ENCODE measurements around the gene IL15RA. TPM values are rescaled to one million over a fixed set of nuclear protein-coding genes. Genes with fewer than 3 reads are reported as not detected.

Gene IL15RA
- total RNA-seq, 1 experiment from 2014 or later = 4.4 TPM

- no TSS peak for BruUV-seq (replicated peaks)
- H3K4me2 ChIP-seq (ENCODE audit: low read length) = no peak overlapping the region
- H3K9me2 ChIP-seq (replicated peaks; ENCODE audit: low read length) = no peaks in the 10 kb centered on the region
- H3F3A ChIP-seq (ENCODE audit: low read length, unreplicated experiment) = no peaks in the 10 kb centered on the region
- ChIA-PET POLR2A (ENCODE audit: unreplicated experiment) (no interaction called here), CTCF (no interaction called here)
- H3K27ac ChIP-seq (ENCODE audit: low read length) = no peak overlapping the region
- DNase-seq (no peak), ATAC-seq (no peak)
- H2AFZ ChIP-seq (ENCODE audit: low read length) = no peak overlapping the region
- H3K79me2 ChIP-seq (ENCODE audit: low read length) = no peaks in the 10 kb centered on the region
- H3K4me3 ChIP-seq (ENCODE audit: low read length) = no peak overlapping the region
- no peaks in the 10 kb centered on the region for H3K36me3 ChIP-seq (ENCODE audit: low read depth, low read length)
- H3K9me3 ChIP-seq (ENCODE audit: low read length) = no peaks in the 10 kb centered on the region
- TF ChIP-seq, protein P1, sequence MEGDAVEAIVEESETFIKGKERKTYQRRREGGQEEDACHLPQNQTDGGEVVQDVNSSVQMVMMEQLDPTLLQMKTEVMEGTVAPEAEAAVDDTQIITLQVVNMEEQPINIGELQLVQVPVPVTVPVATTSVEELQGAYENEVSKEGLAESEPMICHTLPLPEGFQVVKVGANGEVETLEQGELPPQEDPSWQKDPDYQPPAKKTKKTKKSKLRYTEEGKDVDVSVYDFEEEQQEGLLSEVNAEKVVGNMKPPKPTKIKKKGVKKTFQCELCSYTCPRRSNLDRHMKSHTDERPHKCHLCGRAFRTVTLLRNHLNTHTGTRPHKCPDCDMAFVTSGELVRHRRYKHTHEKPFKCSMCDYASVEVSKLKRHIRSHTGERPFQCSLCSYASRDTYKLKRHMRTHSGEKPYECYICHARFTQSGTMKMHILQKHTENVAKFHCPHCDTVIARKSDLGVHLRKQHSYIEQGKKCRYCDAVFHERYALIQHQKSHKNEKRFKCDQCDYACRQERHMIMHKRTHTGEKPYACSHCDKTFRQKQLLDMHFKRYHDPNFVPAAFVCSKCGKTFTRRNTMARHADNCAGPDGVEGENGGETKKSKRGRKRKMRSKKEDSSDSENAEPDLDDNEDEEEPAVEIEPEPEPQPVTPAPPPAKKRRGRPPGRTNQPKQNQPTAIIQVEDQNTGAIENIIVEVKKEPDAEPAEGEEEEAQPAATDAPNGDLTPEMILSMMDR (conservative IDR thresholded peaks at IDR 0.05; ENCODE audit: low read depth, low read length) = no peak
- TF ChIP-seq EZH2 (IDR thresholded peaks at IDR 0.05; ENCODE audit: low read length, unreplicated experiment) (no peak), EZH2phosphoT487 (IDR thresholded peaks at IDR 0.05; ENCODE audit: borderline replicate concordance, low read length) (no peak)
- no peaks in the 10 kb centered on the region for H3K27me3 ChIP-seq (ENCODE audit: low read length)
- H4K20me1 ChIP-seq (ENCODE audit: low read length) = no peaks in the 10 kb centered on the region
- H3K9ac ChIP-seq (ENCODE audit: low read length) = no peak overlapping the region
- no peaks in the 10 kb centered on the region for H3K4me1 ChIP-seq (ENCODE audit: insufficient read depth, low read length)
- intact Hi-C loops (cut with micrococcal nuclease) = no loop called here
Observed at GRCh38 chr10:5992398-5992797, 15.1 kb upstream of the IL15RA start.

DNA sequence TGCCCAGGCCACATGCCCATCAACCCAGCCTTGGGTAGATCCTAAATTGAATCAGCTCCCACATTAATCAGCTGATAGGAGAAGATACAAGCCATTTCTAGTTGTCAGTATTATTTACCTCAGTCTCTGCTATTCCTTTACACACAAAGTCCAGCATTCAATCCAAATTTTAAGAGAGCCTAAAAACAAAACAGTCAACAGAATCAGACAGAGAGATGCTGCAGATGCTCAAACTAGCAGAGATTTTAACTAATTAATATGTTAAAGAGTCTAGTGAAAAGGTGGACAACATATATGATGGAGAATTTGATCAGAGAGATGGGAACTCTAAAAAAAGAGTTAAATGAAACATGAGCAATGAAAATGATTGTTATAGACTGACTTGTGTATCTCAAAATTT lies 14.4 kb upstream of the IL15RA start:
- Histone ChIP-seq H3F3A (ENCODE audit: low read length, unreplicated experiment) (no peaks in the 10 kb centered on the region), H3K9ac (ENCODE audit: low read length) (no peak overlapping the region), H2AFZ (ENCODE audit: low read length) (no peak overlapping the region), H3K27ac (ENCODE audit: low read length) (no peak overlapping the region), H3K4me1 (ENCODE audit: insufficient read depth, low read length) (no peaks in the 10 kb centered on the region), H3K4me3 (ENCODE audit: low read length) (no peak overlapping the region), H3K4me2 (ENCODE audit: low read length) (no peak overlapping the region), H3K27me3 (ENCODE audit: low read length) (no peaks in the 10 kb centered on the region), H3K9me3 (ENCODE audit: low read length) (no peaks in the 10 kb centered on the region), H3K36me3 (ENCODE audit: low read depth, low read length) (no peaks in the 10 kb centered on the region), H3K9me2 (replicated peaks; ENCODE audit: low read length) (no peaks in the 10 kb centered on the region), H4K20me1 (ENCODE audit: low read length) (no peaks in the 10 kb centered on the region), H3K79me2 (ENCODE audit: low read length) (no peaks in the 10 kb centered on the region)
- intact Hi-C loops (cut with micrococcal nuclease) = no loop called here
- ATAC-seq (no peak), DNase-seq (no peak)
- TF ChIP-seq EZH2phosphoT487 (IDR thresholded peaks at IDR 0.05; ENCODE audit: borderline replicate concordance, low read length) = no peak
- TF ChIP-seq EZH2 (IDR thresholded peaks at IDR 0.05; ENCODE audit: low read length, unreplicated experiment) = no peak
- TF ChIP-seq, protein P1 (conservative IDR thresholded peaks at IDR 0.05; ENCODE audit: low read depth, low read length) = no peak
- ChIA-PET POLR2A (ENCODE audit: unreplicated experiment) (no interaction called here), CTCF (no interaction called here)
- BruUV-seq (replicated peaks) = no TSS peak

DNA sequence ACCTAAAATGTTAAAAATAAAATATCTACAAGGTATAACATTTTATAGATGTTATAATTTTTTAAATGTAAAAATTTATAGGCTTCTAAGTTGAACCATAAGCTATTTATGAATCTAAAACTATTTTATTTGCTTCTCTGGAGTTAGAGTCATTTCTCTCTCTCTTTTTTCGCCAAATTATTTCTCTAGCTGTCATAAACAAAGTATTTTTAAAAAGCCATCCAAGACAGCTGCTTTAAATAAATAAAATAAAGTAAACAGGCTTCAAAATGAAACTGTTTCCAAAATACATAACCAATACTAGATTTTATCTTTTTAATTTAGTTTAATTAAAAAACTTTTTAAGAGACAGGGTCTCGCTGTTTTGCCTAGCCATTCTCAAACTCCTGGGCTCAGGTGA lies 12.4 kb upstream of the IL15RA start:
- no peak for TF ChIP-seq EZH2phosphoT487 (IDR thresholded peaks at IDR 0.05; ENCODE audit: borderline replicate concordance, low read length)
- TF ChIP-seq, protein P1 (conservative IDR thresholded peaks at IDR 0.05; ENCODE audit: low read depth, low read length) = no peak
- no peak for TF ChIP-seq EZH2 (IDR thresholded peaks at IDR 0.05; ENCODE audit: low read length, unreplicated experiment)
- CTCF ChIA-PET = no interaction called here
- Histone ChIP-seq H3F3A (ENCODE audit: low read length, unreplicated experiment) (no peaks in the 10 kb centered on the region), H3K9me2 (replicated peaks; ENCODE audit: low read length) (no peaks in the 10 kb centered on the region), H3K4me3 (ENCODE audit: low read length) (no peak overlapping the region), H3K9me3 (ENCODE audit: low read length) (no peaks in the 10 kb centered on the region), H3K79me2 (ENCODE audit: low read length) (no peaks in the 10 kb centered on the region), H2AFZ (ENCODE audit: low read length) (no peak overlapping the region), H4K20me1 (ENCODE audit: low read length) (no peaks in the 10 kb centered on the region), H3K36me3 (ENCODE audit: low read depth, low read length) (no peaks in the 10 kb centered on the region), H3K4me2 (ENCODE audit: low read length) (no peak overlapping the region), H3K27me3 (ENCODE audit: low read length) (no peaks in the 10 kb centered on the region), H3K27ac (ENCODE audit: low read length) (no peak overlapping the region), H3K4me1 (ENCODE audit: insufficient read depth, low read length) (no peaks in the 10 kb centered on the region), H3K9ac (ENCODE audit: low read length) (no peak overlapping the region)
- BruUV-seq (replicated peaks) = no TSS peak
- POLR2A ChIA-PET (ENCODE audit: unreplicated experiment) = no interaction called here
- ATAC-seq (no peak), DNase-seq (no peak)
- intact Hi-C loops (cut with micrococcal nuclease) = no loop called here

All from PC-3 (cell line).